Osteocyte (in vitro differentiated cells): ENCODE results near the gene COG4. TPM values are rescaled to one million over a fixed set of nuclear protein-coding genes. Genes with fewer than 3 reads are reported as not detected.
"Not testable (repeated sequence)": the region's sequence is repeated elsewhere in the genome, so short reads cannot be mapped to it uniquely, and the experiment has no call there.

Experiments
- DNase-seq: peaks from one replicate; pipeline ENCODE4 v3.0.0; 2021; ENCODE audit warnings: mixed read lengths; ENCODE audit not compliant: unreplicated experiment; ENCODE audit errors: extremely low spot score
- H3K27ac Mint-ChIP-seq: one replicate; pipeline ENCODE4 v1.8.0; 2021; ENCODE audit warnings: mild to moderate bottlenecking, mixed read lengths; ENCODE audit not compliant: unreplicated experiment
- H3K27me3 Mint-ChIP-seq: one replicate; pipeline ENCODE4 v1.8.0; 2021; ENCODE audit warnings: mixed read lengths; ENCODE audit not compliant: unreplicated experiment
- H3K36me3 Mint-ChIP-seq: one replicate; pipeline ENCODE4 v1.8.0; 2021; ENCODE audit warnings: mixed read lengths; ENCODE audit not compliant: unreplicated experiment
- H3K4me1 Mint-ChIP-seq: one replicate; pipeline ENCODE4 v1.8.0; 2021; ENCODE audit warnings: mixed read lengths; ENCODE audit not compliant: unreplicated experiment
- H3K4me3 Mint-ChIP-seq: one replicate; pipeline ENCODE4 v1.8.0; 2021; ENCODE audit warnings: mild to moderate bottlenecking, moderate library complexity, mixed read lengths; ENCODE audit not compliant: unreplicated experiment
- H3K9me3 Mint-ChIP-seq: one replicate; pipeline ENCODE4 v1.8.0; 2021; ENCODE audit warnings: mixed read lengths; ENCODE audit not compliant: unreplicated experiment
- total RNA-seq: library from RNA; stranded (reverse); gene quantifications from 2 replicates; pipeline ENCODE4 v1.2.1, GENCODE V29; 2021
- TF ChIP-seq, protein P1 (sequence below): fragments of 200-600 bp; sonication (generic); IDR thresholded peaks from 2 replicates; pipeline ENCODE4 v1.5.0; 2021; ENCODE audit warnings: antibody characterized with exemption, mild to moderate bottlenecking, moderate library complexity

The COG4 gene
- total RNA-seq, 1 donor from 2014 or later: 69.9 TPM

DNA sequence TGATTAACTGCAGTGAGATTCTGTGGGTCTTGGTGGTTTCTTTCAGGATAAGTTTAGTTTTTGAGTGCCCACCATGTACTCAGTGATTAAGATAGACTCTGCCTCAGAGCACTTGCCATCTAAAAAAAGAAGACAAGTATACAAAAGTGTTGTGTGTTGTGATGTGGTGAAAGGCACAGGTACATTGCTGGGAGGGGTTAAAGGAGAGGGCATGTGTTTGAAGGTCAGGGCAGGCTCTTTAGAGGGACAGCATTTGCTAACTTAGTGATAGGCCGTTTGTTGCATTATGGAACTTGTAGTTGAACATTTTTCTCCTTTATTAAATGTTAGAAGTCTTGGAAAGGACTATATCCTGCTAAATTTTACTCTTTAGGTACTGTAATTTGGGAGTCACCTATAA lies 26.7 kb upstream of the COG4 start:
- Mint-ChIP-seq H3K27ac (peak overlapping the region; percentile 36), H3K36me3 (peaks cover 59% of the 10 kb centered on the region), H3K9me3 (no peaks in the 10 kb centered on the region), H3K4me3 (no peak overlapping the region), H3K4me1 (peaks cover 24% of the 10 kb centered on the region), H3K27me3 (no peaks in the 10 kb centered on the region)
- TF ChIP-seq, protein P1, sequence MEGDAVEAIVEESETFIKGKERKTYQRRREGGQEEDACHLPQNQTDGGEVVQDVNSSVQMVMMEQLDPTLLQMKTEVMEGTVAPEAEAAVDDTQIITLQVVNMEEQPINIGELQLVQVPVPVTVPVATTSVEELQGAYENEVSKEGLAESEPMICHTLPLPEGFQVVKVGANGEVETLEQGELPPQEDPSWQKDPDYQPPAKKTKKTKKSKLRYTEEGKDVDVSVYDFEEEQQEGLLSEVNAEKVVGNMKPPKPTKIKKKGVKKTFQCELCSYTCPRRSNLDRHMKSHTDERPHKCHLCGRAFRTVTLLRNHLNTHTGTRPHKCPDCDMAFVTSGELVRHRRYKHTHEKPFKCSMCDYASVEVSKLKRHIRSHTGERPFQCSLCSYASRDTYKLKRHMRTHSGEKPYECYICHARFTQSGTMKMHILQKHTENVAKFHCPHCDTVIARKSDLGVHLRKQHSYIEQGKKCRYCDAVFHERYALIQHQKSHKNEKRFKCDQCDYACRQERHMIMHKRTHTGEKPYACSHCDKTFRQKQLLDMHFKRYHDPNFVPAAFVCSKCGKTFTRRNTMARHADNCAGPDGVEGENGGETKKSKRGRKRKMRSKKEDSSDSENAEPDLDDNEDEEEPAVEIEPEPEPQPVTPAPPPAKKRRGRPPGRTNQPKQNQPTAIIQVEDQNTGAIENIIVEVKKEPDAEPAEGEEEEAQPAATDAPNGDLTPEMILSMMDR: no peak
- no peak for DNase-seq

DNA sequence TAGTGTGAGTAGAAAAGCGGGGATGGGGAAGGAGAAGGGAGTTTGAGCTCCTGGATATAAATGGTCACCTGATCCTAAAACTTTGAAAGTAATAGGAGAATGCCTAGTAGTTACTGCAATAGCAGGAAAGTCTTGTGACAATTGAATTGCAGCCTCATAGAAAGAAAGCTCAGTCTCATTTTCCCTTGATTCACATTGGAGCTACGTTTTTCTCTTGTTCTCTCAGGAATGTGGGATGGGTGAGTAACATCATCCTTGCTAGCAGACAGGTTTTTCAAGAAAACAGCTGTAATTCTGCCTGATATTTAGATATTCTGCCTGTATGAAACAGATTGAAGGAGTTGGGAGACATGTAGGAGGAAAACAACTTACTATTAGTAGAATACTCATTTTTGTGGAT lies 25.6 kb upstream of the COG4 start:
- H3K4me3 Mint-ChIP-seq: no peak overlapping the region
- peaks cover 18% of the 10 kb centered on the region for H3K4me1 Mint-ChIP-seq
- DNase-seq: no peak
- no peaks in the 10 kb centered on the region for H3K27me3 Mint-ChIP-seq
- H3K36me3 Mint-ChIP-seq: peaks cover 57% of the 10 kb centered on the region
- TF ChIP-seq, protein P1: no peak
- peak overlapping the region; percentile 0 for H3K27ac Mint-ChIP-seq
- no peaks in the 10 kb centered on the region for H3K9me3 Mint-ChIP-seq

DNA sequence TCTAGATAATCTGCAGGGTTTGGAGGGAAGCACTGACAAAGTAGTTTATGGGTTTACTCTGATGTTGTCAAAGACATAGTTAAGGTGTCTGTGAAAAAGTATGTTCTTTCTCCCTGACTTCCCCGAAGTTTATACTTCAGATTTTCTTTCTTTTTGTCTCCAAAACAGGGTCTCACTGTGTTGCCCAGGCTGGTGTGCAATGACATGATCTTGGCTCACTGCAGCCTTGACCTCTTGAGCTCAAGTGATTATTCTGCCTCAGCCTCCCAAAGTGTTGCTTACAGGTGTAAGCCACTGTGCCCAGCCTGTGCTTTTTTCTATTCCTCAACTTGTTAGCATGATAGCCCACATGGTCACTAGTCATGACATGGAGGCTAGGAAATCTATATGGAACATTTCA lies 21.2 kb upstream of the COG4 start:
- no peaks in the 10 kb centered on the region for H3K9me3 Mint-ChIP-seq
- no peaks in the 10 kb centered on the region for H3K27me3 Mint-ChIP-seq
- DNase-seq: no peak
- H3K27ac Mint-ChIP-seq: no peak overlapping the region
- no peaks in the 10 kb centered on the region for H3K4me1 Mint-ChIP-seq
- peaks cover 58% of the 10 kb centered on the region for H3K36me3 Mint-ChIP-seq
- no peak overlapping the region for H3K4me3 Mint-ChIP-seq
- TF ChIP-seq, protein P1: no peak

DNA sequence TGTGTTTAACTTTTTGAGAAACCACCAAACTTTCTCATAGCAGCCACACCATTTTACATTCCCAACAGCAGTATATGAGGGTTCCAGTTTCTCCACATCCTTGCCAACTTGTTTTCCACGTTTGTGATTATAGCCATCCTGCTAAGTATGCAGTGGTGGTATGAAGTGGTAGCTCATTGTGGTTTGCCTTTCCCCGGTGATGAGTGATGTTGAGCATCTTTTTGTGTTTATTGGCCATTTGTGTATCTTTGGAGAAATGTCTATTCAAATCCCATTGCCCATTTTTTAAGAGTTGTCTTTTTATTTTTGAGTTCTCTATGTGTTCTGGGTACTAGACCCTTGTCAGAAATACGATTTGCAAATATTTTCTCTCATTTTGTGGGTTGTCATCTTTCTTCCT lies 17.6 kb upstream of the COG4 start:
- H3K4me3 Mint-ChIP-seq: no peak overlapping the region
- H3K27ac Mint-ChIP-seq: peak overlapping the region; percentile 20
- no peaks in the 10 kb centered on the region for H3K27me3 Mint-ChIP-seq
- H3K4me1 Mint-ChIP-seq: no peaks in the 10 kb centered on the region
- no peaks in the 10 kb centered on the region for H3K9me3 Mint-ChIP-seq
- DNase-seq: no peak
- TF ChIP-seq, protein P1: no peak
- peaks cover 66% of the 10 kb centered on the region for H3K36me3 Mint-ChIP-seq

DNA sequence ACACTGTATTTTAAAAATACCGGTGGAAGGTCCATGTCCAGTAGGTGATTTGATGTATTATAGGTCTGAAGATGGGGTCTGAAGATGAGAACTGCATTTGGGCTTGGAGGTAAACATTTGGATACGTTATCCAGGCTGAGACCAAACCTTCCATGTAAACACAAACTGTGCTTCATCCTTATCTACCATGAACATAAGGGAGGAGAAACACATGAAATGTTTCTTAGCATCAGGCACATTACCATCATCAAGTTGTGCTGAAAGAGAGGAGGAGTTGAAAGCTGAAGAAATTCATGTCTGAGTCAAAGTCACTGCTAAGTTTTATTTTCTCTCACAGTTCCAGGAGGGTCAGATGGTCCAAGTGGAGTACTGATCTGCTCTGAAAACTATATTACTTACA lies 11.6 kb upstream of the COG4 start:
- no peak for DNase-seq
- H3K27ac Mint-ChIP-seq: no peak overlapping the region
- H3K36me3 Mint-ChIP-seq: peaks cover 66% of the 10 kb centered on the region
- no peaks in the 10 kb centered on the region for H3K4me1 Mint-ChIP-seq
- no peaks in the 10 kb centered on the region for H3K27me3 Mint-ChIP-seq
- no peaks in the 10 kb centered on the region for H3K9me3 Mint-ChIP-seq
- H3K4me3 Mint-ChIP-seq: no peak overlapping the region
- TF ChIP-seq, protein P1: no peak

DNA sequence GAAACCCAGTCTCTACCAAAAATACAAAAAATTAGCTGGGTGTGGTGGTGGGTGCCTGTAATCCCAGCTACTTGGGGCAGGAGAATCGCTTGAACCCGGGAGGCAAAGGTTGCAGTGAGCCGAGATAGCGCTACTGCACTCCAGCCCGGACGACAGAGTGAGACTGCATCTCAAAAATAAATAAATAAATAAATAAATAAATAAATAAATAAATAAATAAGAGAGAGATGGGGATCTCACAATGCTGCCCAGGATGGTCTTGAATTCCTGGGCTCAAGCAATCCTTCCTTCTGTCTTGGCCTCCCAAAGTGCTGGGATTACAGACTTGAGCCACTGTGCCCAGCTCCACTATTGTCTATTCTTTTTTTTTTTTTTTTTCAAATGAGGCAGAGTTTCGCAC lies 6.6 kb upstream of the COG4 start:
- H3K4me3 Mint-ChIP-seq, H3K27me3 Mint-ChIP-seq, H3K27ac Mint-ChIP-seq, DNase-seq, H3K9me3 Mint-ChIP-seq: not testable (repeated sequence)
- Mint-ChIP-seq H3K4me1 (peaks cover 34% of the 10 kb centered on the region), H3K36me3 (peaks cover 58% of the 10 kb centered on the region)
